Omental fat pad (tissue), 4 donors: ENCODE results near the gene CATSPERD. TPM values are rescaled to one million over a fixed set of nuclear protein-coding genes. Genes with fewer than 3 reads are reported as not detected.

Source experiments
- ATAC-seq: fragments of 150-250 bp; one replicate; pipeline ENCODE4 v1.9.1; 2016; ENCODE audit warnings: mild to moderate bottlenecking, moderate library complexity; ENCODE audit not compliant: low FRiP score
- DNase-seq: peaks from one replicate; pipeline ENCODE4 v3.0.0-alpha.2; 2019; ENCODE audit warnings: low spot score
- total RNA-seq, 4 donors: library from RNA; depleted of rRNA; stranded (reverse); fragments of >200 nt; gene quantifications; one replicate each; pipeline ENCODE4 v1.1.0, GENCODE V29; 2016
- TF ChIP-seq, protein P1 (sequence below), 3 donors: fragments of 450-650 bp; IDR thresholded peaks; one replicate each; pipeline ENCODE4 v1.5.1; 2016 to 2017; ENCODE audit warnings: antibody characterized with exemption in 3 of 3, mild to moderate bottlenecking in 3 of 3, moderate library complexity in 2 of 3

The CATSPERD gene
- total RNA-seq, 4 donors from 2014 or later = not detected

DNA sequence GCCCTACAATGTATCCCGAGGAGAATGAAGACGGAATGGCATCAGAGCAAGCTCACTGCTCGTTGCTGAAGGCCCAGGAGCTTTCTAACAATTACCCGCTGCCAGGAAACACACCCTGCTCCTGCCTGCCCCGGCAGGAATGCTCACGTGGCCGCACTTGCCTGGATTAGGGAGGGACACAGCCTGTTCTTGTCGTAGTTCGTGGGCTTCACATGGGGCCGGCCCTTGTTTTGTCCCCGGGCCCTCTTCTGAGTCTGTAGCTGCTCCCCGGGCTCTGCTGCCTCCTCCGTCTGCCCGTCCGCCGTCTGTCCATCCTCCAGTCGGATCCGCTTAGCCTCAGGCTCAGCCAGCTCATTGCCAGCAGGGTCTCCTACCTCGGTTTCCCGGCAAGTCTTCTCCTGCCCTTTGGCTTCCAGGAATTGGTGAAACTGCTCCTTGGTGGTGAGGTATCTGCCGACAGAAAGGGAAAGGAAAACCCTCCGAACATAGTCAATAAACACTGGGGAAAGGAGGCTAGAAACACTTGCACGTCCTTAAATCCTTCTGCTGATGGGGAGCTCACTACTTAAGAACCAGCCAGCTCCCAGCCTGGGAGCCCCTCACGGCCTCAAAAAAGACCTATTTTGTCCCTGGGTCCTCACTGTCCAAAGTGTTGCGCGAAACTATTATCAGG lies 69.6 kb downstream of the CATSPERD start:
- ATAC-seq = no peak

DNA sequence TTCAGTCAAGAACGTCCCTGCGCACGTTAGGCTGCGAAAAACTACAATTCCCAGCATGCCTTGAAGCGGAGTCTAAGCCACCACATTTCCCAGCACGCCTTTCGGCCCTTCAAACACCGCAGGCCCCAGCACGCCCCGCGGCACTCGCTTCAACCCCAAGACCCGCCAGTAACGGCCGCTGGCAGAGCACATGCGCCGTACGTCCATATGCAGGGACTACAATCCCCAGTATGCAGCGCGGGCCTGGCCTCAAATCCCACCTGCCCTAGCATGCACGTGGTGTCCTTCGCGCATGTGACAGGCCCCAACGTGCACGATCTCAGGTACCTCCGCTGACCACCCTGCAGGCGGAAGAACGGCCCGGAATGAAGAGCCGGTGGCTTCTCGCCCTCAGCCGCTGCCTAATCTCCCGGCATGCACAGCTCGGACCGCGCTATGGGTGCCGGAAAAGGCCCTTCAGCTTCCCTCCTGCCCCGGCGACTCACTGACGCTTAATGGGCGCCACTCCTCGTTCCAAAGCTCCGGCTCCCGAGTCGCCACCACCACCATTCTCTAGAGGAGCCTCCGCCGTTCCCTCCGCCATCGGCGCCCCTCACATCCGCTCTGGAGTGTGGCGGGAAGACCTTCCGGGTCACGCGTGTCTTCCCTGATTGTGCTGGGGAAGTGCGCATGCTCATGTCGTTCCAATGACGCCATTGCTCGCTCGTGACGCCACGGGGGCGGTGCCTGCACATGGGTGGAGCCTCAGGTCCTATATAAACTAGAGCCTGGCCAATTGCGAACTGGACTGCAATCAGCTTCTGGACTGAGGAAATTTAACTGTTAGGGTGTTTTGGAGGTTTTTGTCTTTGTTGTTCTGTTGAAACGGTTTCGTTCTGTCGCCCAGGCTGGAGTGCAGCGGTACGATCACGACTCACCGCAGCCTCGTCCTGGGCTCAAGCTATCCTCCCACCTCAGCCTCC lies 70.4 kb downstream of the CATSPERD start, which contains the start of gene DUS3L:
DUS3L (minus strand) TSS at position 605 of the 962 bp plus-strand sequence; CDS start at position 583, 22 bp downstream.
- peak; percentile 95 for DNase-seq
- TF ChIP-seq, protein P1, sequence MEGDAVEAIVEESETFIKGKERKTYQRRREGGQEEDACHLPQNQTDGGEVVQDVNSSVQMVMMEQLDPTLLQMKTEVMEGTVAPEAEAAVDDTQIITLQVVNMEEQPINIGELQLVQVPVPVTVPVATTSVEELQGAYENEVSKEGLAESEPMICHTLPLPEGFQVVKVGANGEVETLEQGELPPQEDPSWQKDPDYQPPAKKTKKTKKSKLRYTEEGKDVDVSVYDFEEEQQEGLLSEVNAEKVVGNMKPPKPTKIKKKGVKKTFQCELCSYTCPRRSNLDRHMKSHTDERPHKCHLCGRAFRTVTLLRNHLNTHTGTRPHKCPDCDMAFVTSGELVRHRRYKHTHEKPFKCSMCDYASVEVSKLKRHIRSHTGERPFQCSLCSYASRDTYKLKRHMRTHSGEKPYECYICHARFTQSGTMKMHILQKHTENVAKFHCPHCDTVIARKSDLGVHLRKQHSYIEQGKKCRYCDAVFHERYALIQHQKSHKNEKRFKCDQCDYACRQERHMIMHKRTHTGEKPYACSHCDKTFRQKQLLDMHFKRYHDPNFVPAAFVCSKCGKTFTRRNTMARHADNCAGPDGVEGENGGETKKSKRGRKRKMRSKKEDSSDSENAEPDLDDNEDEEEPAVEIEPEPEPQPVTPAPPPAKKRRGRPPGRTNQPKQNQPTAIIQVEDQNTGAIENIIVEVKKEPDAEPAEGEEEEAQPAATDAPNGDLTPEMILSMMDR (IDR thresholded peaks at IDR 0.05) = no peak

More for the DNA sequence above, 69.6 kb downstream of the CATSPERD start:
- TF ChIP-seq, protein P1 (IDR thresholded peaks at IDR 0.05) = no peak
- no peak for DNase-seq

DNA sequence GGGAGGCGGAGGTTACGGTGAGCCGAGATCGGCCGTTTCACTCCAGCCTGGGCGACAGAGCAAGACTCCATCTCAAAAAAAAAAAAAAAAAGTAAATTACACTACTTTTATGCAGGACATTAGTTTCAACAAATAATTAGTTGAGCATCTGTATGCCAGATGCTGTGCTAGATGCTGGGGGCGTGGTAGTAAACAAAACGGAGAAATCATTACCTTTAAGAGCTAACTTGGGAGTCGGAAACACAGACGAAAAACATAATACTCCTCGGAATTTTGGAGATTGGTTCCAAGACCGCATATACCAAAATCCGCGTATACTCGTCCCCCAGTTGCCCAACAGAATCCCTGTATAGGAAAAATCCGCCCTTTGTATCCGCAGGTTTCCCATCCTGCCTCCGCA lies 71.8 kb downstream of the CATSPERD start:
- DNase-seq = no peak

More for the DNA sequence above, 70.4 kb downstream of the CATSPERD start, which contains the start of gene DUS3L:
- ATAC-seq = peak; percentile 97

DNA sequence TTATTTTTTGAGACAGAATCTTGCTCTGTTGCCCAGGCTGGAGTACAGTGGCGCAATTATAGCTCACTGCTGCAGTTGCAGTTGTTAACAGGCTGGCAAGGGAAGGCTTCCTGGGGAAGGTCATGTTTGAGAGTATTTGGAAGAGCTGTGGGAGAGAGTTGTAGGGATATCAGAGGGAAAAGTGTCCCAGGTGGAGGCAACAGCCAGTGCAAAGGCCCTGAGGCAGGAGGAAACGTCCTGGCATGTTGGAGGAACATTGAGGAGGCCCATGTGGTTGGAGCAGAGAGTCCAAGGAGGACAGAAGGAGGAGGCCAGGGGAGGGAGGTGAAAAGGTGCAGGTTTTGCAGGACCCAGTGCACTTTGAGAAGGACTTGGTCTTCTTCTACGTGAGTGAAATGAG lies 72.8 kb downstream of the CATSPERD start:
- DNase-seq = no peak
- TF ChIP-seq, protein P1 (IDR thresholded peaks at IDR 0.05) = no peak
- no peak for ATAC-seq

More for the DNA sequence above, 71.8 kb downstream of the CATSPERD start:
- TF ChIP-seq, protein P1 (IDR thresholded peaks at IDR 0.05) = no peak
- ATAC-seq = no peak

DNA sequence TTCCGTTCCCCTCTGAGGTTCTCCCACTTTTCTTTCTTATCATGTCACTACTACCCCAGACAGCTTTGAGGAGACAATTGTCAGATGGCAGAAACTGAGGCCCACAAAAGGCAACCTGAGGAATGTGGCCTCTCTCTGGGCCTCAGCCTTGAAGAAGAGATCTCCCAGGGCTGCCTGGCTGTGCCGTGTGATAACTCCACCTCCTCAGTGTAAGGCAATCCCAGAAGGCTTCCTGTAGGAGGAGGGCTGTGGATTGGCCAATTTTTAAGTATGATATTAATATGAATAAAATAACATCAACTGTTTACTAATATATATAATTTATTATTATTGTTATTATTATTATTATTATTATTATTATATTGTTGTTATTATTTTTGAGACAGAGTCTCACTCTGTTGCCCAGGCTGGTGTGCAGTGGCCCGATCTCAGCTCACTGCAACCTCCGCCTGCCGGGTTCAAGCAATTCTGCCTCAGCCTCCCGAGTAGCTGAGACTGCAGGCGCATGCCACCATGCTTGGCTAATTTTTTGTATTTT lies 75.0 kb downstream of the CATSPERD start:
- ATAC-seq (no peak), DNase-seq (no peak)
- TF ChIP-seq, protein P1 (IDR thresholded peaks at IDR 0.05) = no peak

DNA sequence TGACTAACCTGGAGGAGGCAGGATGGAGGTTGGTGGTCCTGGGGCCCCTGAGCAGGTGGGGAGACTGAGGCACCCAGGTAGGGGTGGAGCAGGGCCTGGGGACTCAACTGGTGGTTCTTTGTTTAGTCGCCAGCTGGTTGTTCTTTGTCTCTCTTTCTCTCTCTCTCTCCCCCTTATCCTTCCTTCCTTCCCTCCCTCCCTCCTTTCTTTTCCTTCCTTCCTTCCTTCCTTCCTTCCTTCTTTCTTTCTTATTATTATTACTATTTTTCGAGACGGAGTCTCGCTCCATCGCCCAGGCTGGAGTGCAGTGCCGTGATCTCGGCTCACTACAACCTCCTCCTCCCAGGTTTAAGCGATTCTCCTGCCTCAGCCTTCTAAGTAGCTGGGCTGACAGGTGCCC lies 77.8 kb downstream of the CATSPERD start:
- DNase-seq (no peak), ATAC-seq (no peak)
- TF ChIP-seq, protein P1 (IDR thresholded peaks at IDR 0.05) = no peak
